ENCODE data around the gene EEPD1. TPM values are rescaled to one million over a fixed set of nuclear protein-coding genes. Genes with fewer than 3 reads are reported as not detected.

The EEPD1 gene
- total and polyA plus RNA-seq, 2 donors (not counting 3 experiments of a cell fraction or from before 2014, with no cell fraction given): 0.40 to 0.42 TPM

DNA sequence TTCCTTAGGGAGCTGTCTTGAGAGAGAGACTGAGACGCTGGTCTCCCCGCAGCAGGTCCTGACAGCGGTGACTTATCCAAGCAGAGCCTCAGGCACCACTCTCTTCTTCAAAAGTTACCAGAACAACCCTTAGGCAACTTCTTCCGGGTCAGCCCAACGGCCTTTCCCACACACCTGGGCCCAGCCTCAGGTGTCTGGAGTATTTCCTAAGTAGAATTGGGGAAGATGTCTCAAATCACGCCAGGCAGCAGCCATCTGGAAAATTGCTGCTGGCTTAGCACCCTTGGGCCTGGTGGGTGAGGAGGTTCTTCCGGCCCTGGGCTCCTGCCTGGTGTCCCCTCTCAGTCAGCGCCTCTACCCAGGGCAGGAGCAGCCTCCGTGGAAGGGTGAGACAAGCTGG, 156.2 kb downstream of the EEPD1 start:
- no peak overlapping the region for H2AFZ ChIP-seq (ENCODE audit: low read depth, low read length)
- dilution Hi-C loops (cut with MboI; ENCODE audit: extremely low pct_ligation_motif_present, low sequenced_read_pairs): no loop called here
- no peak overlapping the region for H3K9ac ChIP-seq (replicated peaks; ENCODE audit: extremely low read depth, insufficient read depth, low read length)
- no peak overlapping the region for H3K4me2 ChIP-seq (ENCODE audit: insufficient read depth, low read length)
- no peak for TF ChIP-seq FOS (IDR thresholded peaks at IDR 0.05; ENCODE audit: borderline replicate concordance, insufficient read depth, low read length)
- TF ChIP-seq POLR2AphosphoS5 (IDR thresholded peaks at IDR 0.05; ENCODE audit: insufficient read depth, low read depth, low read length): no peak
- TF ChIP-seq JUN (IDR thresholded peaks at IDR 0.05; ENCODE audit: borderline replicate concordance, insufficient read depth, insufficient read length, low read depth): no peak
- H3K4me3 ChIP-seq (replicated peaks in 1 of 3; ENCODE audit: insufficient read depth in 1 of 3, low read depth in 1 of 3, low read length in 3 of 3): no peak overlapping the region
- peaks cover 2% of the 10 kb centered on the region for H3K4me1 ChIP-seq (ENCODE audit: control insufficient read depth, extremely low read depth, insufficient read depth, low read length)
- no peaks in the 10 kb centered on the region for H3K27me3 ChIP-seq (ENCODE audit: control insufficient read depth in 2 of 2, insufficient read depth in 2 of 2, low read length in 2 of 2)
- intact Hi-C loops (cut with micrococcal nuclease): no loop called here
- FAIRE-seq (no peak), DNase-seq (ENCODE audit: low read depth, low spot score) (no peak)
- ChIA-PET POLR2A (no interaction called here), CTCF (interaction anchor here (0.5 to 1.8 kb wide), 2 partner anchors 10 to 578 kb away, joined by 3 to 8 read pairs; no protein-coding TSS in a partner anchor)
- no peaks in the 10 kb centered on the region for H3K79me2 ChIP-seq (ENCODE audit: control insufficient read depth, insufficient read depth, low read length)
- no TSS peak for BruUV-seq (replicated peaks)
- no peak overlapping the region for H3K27ac ChIP-seq (ENCODE audit: insufficient read depth, low read depth, low read length)
- no peaks in the 10 kb centered on the region for H3K9me1 ChIP-seq (replicated peaks; ENCODE audit: control insufficient read depth, extremely low read depth, insufficient read depth, low read length)
- no peaks in the 10 kb centered on the region for H3K36me3 ChIP-seq (ENCODE audit: control insufficient read depth in 2 of 2, extremely low read depth in 1 of 2, insufficient read depth in 2 of 2, low read length in 2 of 2)
- no peaks in the 10 kb centered on the region for H4K20me1 ChIP-seq (replicated peaks; ENCODE audit: control insufficient read depth, extremely low read depth, insufficient read depth, low read length)
- no peaks in the 10 kb centered on the region for H3K9me3 ChIP-seq (replicated peaks; ENCODE audit: control insufficient read depth, insufficient read depth, low read length)

DNA sequence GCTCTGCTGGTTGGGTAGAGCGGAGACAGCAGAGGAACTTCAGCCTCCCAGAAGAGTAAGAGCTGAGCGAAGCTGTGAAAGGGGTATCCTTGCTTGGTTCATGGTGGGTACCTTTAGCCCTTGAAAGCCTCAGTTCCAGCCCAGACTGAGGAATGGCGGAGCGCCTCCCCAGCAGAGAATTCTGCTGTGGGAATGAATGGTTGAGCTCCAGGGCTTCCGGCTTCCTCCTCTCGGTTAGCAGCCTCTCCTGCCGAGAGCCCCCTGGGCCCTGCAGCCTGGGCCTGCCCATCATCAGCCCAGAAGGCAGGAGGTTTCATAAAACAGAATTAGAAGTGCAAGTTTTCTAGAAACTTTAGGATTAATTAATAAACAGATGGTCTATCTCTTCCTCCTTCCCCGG, 156.7 kb downstream of the EEPD1 start:
- Histone ChIP-seq H3K27ac (ENCODE audit: insufficient read depth, low read depth, low read length) (no peak overlapping the region), H4K20me1 (replicated peaks; ENCODE audit: control insufficient read depth, extremely low read depth, insufficient read depth, low read length) (no peaks in the 10 kb centered on the region), H3K27me3 (ENCODE audit: control insufficient read depth in 2 of 2, insufficient read depth in 2 of 2, low read length in 2 of 2) (peaks cover 0 to 2% of the 10 kb centered on the region in 2 experiments), H3K9me3 (replicated peaks; ENCODE audit: control insufficient read depth, insufficient read depth, low read length) (no peaks in the 10 kb centered on the region), H3K9ac (replicated peaks; ENCODE audit: extremely low read depth, insufficient read depth, low read length) (no peak overlapping the region), H3K4me2 (ENCODE audit: insufficient read depth, low read length) (no peak overlapping the region), H3K9me1 (replicated peaks; ENCODE audit: control insufficient read depth, extremely low read depth, insufficient read depth, low read length) (no peaks in the 10 kb centered on the region), H2AFZ (ENCODE audit: low read depth, low read length) (no peak overlapping the region), H3K79me2 (ENCODE audit: control insufficient read depth, insufficient read depth, low read length) (no peaks in the 10 kb centered on the region), H3K4me1 (ENCODE audit: control insufficient read depth, extremely low read depth, insufficient read depth, low read length) (no peaks in the 10 kb centered on the region), H3K4me3 (replicated peaks in 1 of 3; ENCODE audit: insufficient read depth in 1 of 3, low read depth in 1 of 3, low read length in 3 of 3) (no peak overlapping the region), H3K36me3 (ENCODE audit: control insufficient read depth in 2 of 2, extremely low read depth in 1 of 2, insufficient read depth in 2 of 2, low read length in 2 of 2) (no peaks in the 10 kb centered on the region)
- no peak for DNase-seq (ENCODE audit: low read depth, low spot score)
- CTCF ChIA-PET: interaction anchor here (0.5 to 1.8 kb wide), 2 partner anchors 10 to 579 kb away, joined by 3 to 8 read pairs; no protein-coding TSS in a partner anchor
- no peak for FAIRE-seq
- dilution Hi-C loops (cut with MboI; ENCODE audit: extremely low pct_ligation_motif_present, low sequenced_read_pairs) (no loop called here), intact Hi-C loops (cut with micrococcal nuclease) (no loop called here)
- POLR2A ChIA-PET: no interaction called here
- TF ChIP-seq MYC (IDR thresholded peaks at IDR 0.05; ENCODE audit: low read depth, low read length): no peak
- TF ChIP-seq POLR2A (IDR thresholded peaks at IDR 0.05; ENCODE audit: low read depth, low read length): no peak
- TF ChIP-seq, protein P1, sequence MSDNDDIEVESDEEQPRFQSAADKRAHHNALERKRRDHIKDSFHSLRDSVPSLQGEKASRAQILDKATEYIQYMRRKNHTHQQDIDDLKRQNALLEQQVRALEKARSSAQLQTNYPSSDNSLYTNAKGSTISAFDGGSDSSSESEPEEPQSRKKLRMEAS (IDR thresholded peaks at IDR 0.05; ENCODE audit: insufficient read depth, insufficient read length): no peak
- no peak for TF ChIP-seq GATA2 (IDR thresholded peaks at IDR 0.05; ENCODE audit: insufficient read depth, insufficient read length, low read depth, low read length)
- BruUV-seq (replicated peaks): no TSS peak
